Astrocyte (in vitro differentiated cells and primary cell): ENCODE data around the gene TOB2. TPM values are rescaled to one million over a fixed set of nuclear protein-coding genes. Genes with fewer than 3 reads are reported as not detected.

Source experiments
- DNase-seq: peaks from one replicate; pipeline ENCODE4 v3.0.0-alpha.2; 2010; ENCODE audit warnings: low read depth
- FAIRE-seq: peaks from 2 replicates; lab custom pipeline; 2011; peaks lifted over from hg19 to GRCh38; lab: Jason Lieb, UNC
- H2AFZ ChIP-seq: 2 replicates; pipeline ENCODE4 v1.6.0; 2012; ENCODE audit warnings: low read depth, low read length, inconsistent platforms
- H3K27ac ChIP-seq: 2 replicates; pipeline ENCODE4 v1.5.1; 2011; ENCODE audit warnings: low read depth, low read length, inconsistent platforms
- H3K27me3 ChIP-seq: 2 replicates; pipeline ENCODE4 v1.6.0; 2011; ENCODE audit warnings: low read length, inconsistent platforms; ENCODE audit not compliant: insufficient read depth
- H3K36me3 ChIP-seq: 2 replicates; pipeline ENCODE4 v1.5.1; 2011; ENCODE audit warnings: low read length, inconsistent platforms; ENCODE audit not compliant: insufficient read depth
- H3K4me1 ChIP-seq: 2 replicates; pipeline ENCODE4 v1.5.1; 2011; ENCODE audit warnings: low read length, inconsistent platforms; ENCODE audit not compliant: insufficient read depth
- H3K4me2 ChIP-seq: 2 replicates; pipeline ENCODE4 v1.6.0; 2012; ENCODE audit warnings: low read length, inconsistent platforms
- H3K4me3 ChIP-seq: 2 replicates; pipeline ENCODE4 v1.5.1; 2011; ENCODE audit warnings: low read depth, mild to moderate bottlenecking, low read length, inconsistent platforms; ENCODE audit not compliant: insufficient read depth
- H3K79me2 ChIP-seq: 2 replicates; pipeline ENCODE4 v1.6.0; 2012; ENCODE audit warnings: mild to moderate bottlenecking, low read length, inconsistent platforms; ENCODE audit not compliant: insufficient read depth
- H3K9ac ChIP-seq: 2 replicates; pipeline ENCODE4 v1.6.0; 2012; ENCODE audit warnings: mild to moderate bottlenecking, low read length, inconsistent platforms
- H3K9me3 ChIP-seq: 2 replicates; pipeline ENCODE4 v1.5.1; 2012; ENCODE audit warnings: low read depth, mild to moderate bottlenecking, low read length, inconsistent platforms; ENCODE audit not compliant: insufficient read depth
- H4K20me1 ChIP-seq: 2 replicates; pipeline ENCODE4 v1.6.0; 2012; ENCODE audit warnings: low read length, inconsistent platforms; ENCODE audit not compliant: insufficient read depth
- H3K27ac Mint-ChIP-seq: one replicate; pipeline ENCODE4 v1.8.0; 2021; ENCODE audit warnings: mild to moderate bottlenecking, mixed read lengths; ENCODE audit not compliant: unreplicated experiment
- H3K27me3 Mint-ChIP-seq: one replicate; pipeline ENCODE4 v1.8.0; 2021; ENCODE audit warnings: low read depth, mixed read lengths; ENCODE audit not compliant: unreplicated experiment
- H3K36me3 Mint-ChIP-seq: one replicate; pipeline ENCODE4 v1.8.0; 2021; ENCODE audit warnings: low read depth, mixed read lengths; ENCODE audit not compliant: unreplicated experiment
- H3K4me1 Mint-ChIP-seq: one replicate; pipeline ENCODE4 v1.8.0; 2021; ENCODE audit warnings: low read depth, mixed read lengths; ENCODE audit not compliant: unreplicated experiment
- H3K4me3 Mint-ChIP-seq: one replicate; pipeline ENCODE4 v1.8.0; 2021; ENCODE audit warnings: mild to moderate bottlenecking, moderate library complexity, mixed read lengths; ENCODE audit not compliant: unreplicated experiment
- H3K9me3 Mint-ChIP-seq: one replicate; pipeline ENCODE4 v1.8.0; 2021; ENCODE audit warnings: mild to moderate bottlenecking, mixed read lengths; ENCODE audit not compliant: unreplicated experiment
- EZH2 ChIP-seq: IDR thresholded peaks from 2 replicates; pipeline ENCODE4 v1.6.1; 2012; ENCODE audit warnings: mild to moderate bottlenecking, low read length, inconsistent platforms; ENCODE audit not compliant: insufficient read depth
- total RNA-seq: library from RNA; stranded (reverse); gene quantifications from 2 replicates; pipeline ENCODE4 v1.2.1, GENCODE V29; 2021
- TF ChIP-seq, protein P1 (sequence below): IDR thresholded peaks from 2 replicates; pipeline ENCODE4 v1.5.1; 2011; ENCODE audit warnings: low read depth, mild to moderate bottlenecking, inconsistent platforms, low read length, moderate library complexity; ENCODE audit not compliant: insufficient read depth

The TOB2 gene
- total RNA-seq, 1 donor from 2014 or later = 54.6 TPM

DNA sequence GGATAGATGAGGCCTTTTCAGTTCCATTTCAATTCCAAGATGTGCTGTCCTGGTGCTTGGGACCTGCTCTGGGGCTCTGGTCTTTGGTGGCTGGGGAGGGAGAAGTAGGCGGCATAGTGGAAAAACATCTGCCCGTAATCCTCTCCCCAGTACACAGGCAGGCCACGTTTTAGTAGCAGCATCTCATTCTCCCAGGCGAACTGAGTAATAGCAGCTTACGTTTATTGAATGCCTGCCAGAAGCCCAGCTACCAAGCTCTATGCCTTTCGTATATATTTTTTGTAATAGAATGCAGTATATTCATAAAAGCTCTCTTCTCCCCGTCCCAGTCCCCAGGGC, 33.8 kb upstream of the TOB2 start:
- H3K36me3 Mint-ChIP-seq = no peaks in the 10 kb centered on the region
- Histone ChIP-seq H3K36me3 (no peaks in the 10 kb centered on the region), H3K9me3 (no peaks in the 10 kb centered on the region), H3K79me2 (peaks cover 83% of the 10 kb centered on the region), H3K4me1 (peaks cover 45% of the 10 kb centered on the region), H4K20me1 (peaks cover 76% of the 10 kb centered on the region), H2AFZ (no peak overlapping the region), H3K27me3 (no peaks in the 10 kb centered on the region), H3K4me2 (peak overlapping the region; percentile 64), H3K9ac (peak overlapping the region; percentile 68), H3K27ac (peak overlapping the region; percentile 56), H3K4me3 (no peak overlapping the region)
- no peaks in the 10 kb centered on the region for H3K27me3 Mint-ChIP-seq
- no peak for TF ChIP-seq EZH2
- TF ChIP-seq, protein P1, sequence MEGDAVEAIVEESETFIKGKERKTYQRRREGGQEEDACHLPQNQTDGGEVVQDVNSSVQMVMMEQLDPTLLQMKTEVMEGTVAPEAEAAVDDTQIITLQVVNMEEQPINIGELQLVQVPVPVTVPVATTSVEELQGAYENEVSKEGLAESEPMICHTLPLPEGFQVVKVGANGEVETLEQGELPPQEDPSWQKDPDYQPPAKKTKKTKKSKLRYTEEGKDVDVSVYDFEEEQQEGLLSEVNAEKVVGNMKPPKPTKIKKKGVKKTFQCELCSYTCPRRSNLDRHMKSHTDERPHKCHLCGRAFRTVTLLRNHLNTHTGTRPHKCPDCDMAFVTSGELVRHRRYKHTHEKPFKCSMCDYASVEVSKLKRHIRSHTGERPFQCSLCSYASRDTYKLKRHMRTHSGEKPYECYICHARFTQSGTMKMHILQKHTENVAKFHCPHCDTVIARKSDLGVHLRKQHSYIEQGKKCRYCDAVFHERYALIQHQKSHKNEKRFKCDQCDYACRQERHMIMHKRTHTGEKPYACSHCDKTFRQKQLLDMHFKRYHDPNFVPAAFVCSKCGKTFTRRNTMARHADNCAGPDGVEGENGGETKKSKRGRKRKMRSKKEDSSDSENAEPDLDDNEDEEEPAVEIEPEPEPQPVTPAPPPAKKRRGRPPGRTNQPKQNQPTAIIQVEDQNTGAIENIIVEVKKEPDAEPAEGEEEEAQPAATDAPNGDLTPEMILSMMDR = no peak
- FAIRE-seq (no peak), DNase-seq (peak; percentile 72)
- H3K27ac Mint-ChIP-seq = peak overlapping the region; percentile 10
- no peaks in the 10 kb centered on the region for H3K9me3 Mint-ChIP-seq
- peaks cover 36% of the 10 kb centered on the region for H3K4me1 Mint-ChIP-seq
- H3K4me3 Mint-ChIP-seq = no peak overlapping the region

DNA sequence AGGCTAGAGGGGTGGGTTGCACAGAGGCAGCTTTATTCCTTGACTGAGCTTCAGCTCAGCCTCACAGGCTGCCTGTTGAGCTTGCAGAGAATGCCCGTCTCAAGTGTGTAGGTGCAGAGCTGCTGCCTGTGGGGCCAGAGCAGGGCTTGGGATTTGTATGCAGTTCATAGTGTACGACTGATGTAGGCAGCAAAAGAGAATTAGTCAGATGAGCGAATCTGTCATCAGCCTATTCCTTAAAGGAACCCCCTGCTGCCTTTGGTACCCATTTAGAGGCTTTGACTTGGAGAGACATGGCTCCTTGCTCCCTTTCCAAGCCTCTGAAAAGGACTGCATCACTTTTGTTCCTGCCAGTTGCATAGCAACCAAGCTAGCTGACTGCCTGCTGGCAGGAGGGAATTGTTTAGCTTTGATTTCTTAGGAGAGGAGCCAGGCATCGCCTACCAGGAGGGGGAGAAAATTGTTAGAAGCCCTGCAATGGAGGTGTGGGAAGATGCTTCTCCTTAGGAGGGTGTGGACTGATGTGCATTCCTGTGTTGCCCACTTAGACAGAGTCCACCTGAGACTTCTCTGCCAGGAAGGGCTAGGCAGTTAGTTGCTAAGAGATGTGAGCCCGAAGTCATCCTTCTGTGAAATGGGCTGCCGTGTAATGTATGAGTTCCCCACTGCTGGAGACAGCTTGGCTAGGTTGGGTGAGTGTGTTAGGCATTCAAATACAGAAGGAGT, 33.2 kb upstream of the TOB2 start:
- Histone ChIP-seq H2AFZ (no peak overlapping the region), H3K27me3 (no peaks in the 10 kb centered on the region), H3K4me2 (peak overlapping the region; percentile 64), H3K9me3 (no peaks in the 10 kb centered on the region), H3K36me3 (no peaks in the 10 kb centered on the region), H3K79me2 (peaks cover 85% of the 10 kb centered on the region), H3K4me3 (no peak overlapping the region), H3K9ac (peak overlapping the region; percentile 68), H3K4me1 (peaks cover 45% of the 10 kb centered on the region), H3K27ac (peak overlapping the region; percentile 56), H4K20me1 (peaks cover 76% of the 10 kb centered on the region)
- TF ChIP-seq, protein P1 = no peak
- no peak for TF ChIP-seq EZH2
- peak overlapping the region; percentile 57 for H3K4me3 Mint-ChIP-seq
- no peaks in the 10 kb centered on the region for H3K9me3 Mint-ChIP-seq
- no peak for FAIRE-seq
- peak; percentile 58 for DNase-seq
- peaks cover 36% of the 10 kb centered on the region for H3K4me1 Mint-ChIP-seq
- no peaks in the 10 kb centered on the region for H3K36me3 Mint-ChIP-seq
- H3K27me3 Mint-ChIP-seq = no peaks in the 10 kb centered on the region
- peak overlapping the region; percentile 58 for H3K27ac Mint-ChIP-seq

DNA sequence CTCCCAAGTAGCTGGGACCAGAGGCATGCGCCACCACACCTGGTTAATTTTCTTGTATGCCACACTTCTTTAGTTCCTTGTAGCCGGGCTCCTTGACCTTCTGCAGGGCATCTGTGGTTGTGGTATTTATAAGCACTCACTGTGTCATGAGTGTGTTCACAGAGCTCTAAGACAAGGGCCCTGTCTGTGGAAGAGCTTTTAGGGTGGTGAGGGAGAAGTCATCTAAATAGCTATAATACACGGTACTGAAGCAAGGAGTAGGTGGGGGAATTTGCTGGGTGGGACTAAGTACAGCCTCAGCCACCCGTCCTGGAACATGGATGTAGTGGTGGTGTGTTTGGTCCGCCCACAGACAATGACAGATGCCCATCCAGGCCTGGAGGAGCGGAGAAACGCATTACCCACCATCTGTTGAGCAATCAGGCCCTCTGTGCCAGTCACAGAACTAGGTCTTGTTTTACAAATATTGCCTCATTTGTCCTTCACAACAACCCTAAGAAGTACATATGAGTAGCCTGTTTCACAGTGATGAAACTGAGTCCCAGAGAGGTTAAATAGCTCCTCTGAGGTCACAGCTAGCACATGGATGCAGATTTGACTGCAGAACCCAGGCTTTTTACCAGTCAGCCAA, 32.4 kb upstream of the TOB2 start:
- Histone ChIP-seq H3K4me3 (no peak overlapping the region), H4K20me1 (peaks cover 74% of the 10 kb centered on the region), H3K9me3 (no peaks in the 10 kb centered on the region), H3K36me3 (no peaks in the 10 kb centered on the region), H3K79me2 (peaks cover 80% of the 10 kb centered on the region), H3K27ac (peak overlapping the region; percentile 17), H3K27me3 (no peaks in the 10 kb centered on the region), H3K4me1 (peaks cover 45% of the 10 kb centered on the region), H2AFZ (no peak overlapping the region), H3K4me2 (peak overlapping the region; percentile 64), H3K9ac (peak overlapping the region; percentile 68)
- no peak for FAIRE-seq
- TF ChIP-seq, protein P1 = no peak
- Mint-ChIP-seq H3K36me3 (no peaks in the 10 kb centered on the region), H3K9me3 (no peaks in the 10 kb centered on the region), H3K27me3 (no peaks in the 10 kb centered on the region), H3K4me1 (peaks cover 35% of the 10 kb centered on the region), H3K4me3 (peak overlapping the region; percentile 40), H3K27ac (peak overlapping the region; percentile 47)
- DNase-seq = no peak
